GM04504 (cell line): ENCODE data around the gene CADM2.

Experiments
- DNase-seq: peaks from one replicate; pipeline ENCODE4 v3.0.0-alpha.2; 2012; ENCODE audit warnings: low read depth

The CADM2 gene

DNA sequence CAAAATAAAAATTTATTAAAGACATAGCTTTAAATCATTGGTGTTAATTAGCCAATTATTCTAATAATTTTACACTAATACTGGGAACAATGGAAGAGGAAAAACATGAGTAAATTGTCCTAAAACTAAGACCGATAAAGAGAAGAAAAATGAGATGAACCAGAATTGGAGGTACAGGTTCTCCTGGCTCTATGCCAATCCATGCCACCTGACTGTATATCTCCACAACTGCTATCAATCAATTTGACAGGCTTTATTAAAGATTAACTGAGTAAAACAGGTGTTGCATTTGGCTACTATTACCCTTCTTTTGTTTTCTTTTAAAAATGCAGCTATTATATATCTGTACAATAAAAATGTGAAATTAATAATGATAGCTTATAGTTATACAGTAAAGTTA is 850.0 kb downstream of the CADM2 start:
- DNase-seq = no peak

DNA sequence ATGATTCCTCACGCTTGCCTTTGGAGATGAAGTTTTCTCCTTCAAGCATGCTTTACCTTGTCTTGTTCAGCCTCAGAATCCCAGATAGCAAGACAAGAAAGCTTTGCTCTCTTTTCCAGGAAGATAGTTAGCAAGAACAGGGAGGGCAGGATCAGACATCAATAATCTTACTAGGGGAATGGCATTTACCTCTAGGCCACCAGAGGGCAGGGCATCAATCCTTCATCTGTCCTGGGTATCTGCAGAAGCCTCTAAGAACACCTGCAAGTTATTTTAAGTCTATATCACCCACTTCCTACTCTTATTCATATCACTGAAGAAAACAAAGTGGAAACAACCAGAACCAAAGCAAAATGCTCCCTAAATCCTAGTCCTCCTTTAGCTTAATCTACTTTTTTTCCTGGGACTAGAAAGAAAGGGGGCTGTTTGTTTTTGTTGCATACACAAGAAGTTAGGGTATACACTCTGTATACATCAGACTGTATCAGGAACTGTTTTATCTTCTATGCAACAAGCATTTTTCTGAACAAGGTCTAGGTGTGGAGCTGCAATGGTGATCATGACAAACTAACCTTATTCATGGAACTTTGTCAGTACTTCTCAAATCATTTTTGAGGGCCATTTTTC is 862.5 kb downstream of the CADM2 start:
- no peak for DNase-seq

DNA sequence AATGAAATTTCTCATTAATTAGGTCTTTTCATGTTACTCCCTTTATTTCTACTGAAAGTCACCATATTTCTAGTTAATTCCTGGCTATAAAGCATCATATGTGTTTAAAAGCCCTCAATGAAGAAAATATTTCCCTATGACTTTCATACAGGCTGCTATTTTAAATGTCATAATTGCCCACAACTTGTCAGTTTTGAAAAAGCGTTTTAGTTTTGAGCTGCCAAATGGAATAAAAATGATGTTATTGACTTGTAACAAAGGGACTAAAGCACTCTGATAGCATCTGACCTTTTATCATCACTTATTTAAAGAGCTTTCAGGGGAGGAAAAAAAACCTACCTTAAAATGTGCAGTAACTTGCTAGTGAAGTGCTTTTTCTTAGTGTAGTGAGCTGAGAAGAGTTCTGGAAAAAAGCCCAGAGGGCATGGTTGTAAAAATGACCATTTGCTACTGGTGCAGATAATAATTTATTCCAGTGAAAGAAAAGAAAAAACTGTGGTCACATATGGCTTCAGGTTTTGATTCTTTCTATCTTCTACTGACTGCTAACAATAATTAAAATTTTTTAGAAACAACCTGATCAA is 877.2 kb downstream of the CADM2 start:
- DNase-seq = no peak

DNA sequence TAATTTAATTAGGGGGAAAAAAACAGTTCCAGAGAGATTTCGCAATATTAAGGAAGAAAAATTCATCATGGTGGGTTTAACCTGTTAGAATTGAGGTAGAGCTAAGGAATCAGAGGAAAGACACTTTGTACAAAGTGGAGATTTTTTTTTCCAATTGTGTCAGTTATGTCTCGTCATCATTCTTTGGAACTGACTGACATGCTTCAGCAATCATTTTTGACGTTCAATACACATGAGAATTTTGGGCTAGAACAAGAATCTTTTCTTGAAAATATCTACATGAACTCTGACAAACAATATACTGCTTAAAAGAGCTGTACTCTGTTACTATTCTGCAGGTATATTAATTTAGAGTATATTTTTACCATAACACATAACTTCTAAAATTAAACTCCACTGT is 878.6 kb downstream of the CADM2 start:
- no peak for DNase-seq

DNA sequence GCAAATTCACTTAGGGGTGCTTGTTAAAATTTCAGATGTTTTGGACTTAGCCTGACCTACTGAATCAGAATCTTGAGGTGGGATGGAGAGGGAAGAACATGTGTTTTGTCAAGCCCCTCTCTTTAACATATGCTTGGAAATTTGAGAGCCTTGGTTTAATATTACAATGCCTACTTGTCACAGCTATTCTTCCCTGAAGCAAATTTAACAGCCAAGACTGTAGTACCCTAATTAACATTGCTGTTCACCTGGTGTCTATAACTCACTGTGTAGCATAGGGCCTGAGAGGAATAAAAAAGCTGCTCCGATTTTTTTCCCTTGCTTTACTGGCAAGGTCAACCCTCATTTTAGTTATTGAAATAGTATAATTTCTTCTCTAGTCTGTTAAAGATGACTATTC is 880.1 kb downstream of the CADM2 start:
- no peak for DNase-seq

DNA sequence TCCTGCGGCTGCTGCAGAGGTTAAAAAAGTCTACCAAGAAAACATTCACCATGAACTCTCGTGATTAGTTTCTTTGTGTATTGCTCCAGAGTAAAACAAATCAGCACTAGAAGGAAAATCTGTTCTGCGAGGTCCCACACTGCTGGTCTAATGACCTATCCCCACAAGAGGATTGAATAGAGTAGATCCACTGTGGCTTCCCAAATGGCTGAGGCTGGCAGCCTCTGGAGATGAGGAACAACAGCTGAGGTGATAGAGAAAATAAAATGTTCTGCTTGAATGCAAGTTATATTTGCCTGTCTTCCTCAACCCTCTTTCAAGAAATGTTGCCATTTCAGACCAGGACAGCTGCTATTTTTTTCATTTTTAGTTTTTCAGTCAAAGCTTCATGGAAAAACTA is 883.3 kb downstream of the CADM2 start:
- no peak for DNase-seq

DNA sequence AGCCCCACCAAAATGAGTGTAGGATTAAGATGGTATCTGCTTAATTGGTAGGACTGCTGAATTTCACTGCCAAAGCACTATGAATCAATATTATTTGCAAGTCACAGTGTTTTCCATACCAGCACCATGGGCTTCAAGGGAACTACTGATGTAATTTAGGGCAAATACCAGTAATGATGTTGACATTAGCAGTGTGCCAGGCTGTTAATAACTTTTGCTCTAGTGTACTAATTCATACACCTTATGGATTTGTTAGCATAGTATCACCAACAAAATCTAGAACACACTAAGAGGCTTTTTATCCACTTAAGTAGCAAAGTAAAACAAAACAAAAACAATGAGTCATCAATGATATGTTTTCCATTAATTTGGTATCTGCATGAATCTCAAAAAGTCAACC is 888.2 kb downstream of the CADM2 start:
- DNase-seq = no peak

DNA sequence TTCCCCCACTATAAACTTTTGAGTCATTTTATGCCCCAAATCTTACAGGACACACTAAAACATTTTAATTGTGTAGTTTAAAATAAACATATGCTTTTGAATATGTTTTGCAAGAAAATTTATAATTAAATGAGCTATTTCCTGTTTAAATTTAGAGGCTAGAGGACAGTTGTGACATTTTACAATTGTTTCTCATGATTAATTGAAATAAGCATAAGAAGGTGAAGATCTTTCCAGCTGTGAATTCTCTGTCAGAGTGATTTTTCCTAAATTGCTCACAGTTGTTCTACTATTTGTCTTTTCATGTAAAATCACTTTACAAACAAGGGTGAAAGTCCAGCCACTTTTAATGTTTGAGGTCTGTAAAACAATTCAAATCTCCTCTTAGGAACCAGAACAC is 892.3 kb downstream of the CADM2 start:
- DNase-seq = no peak

DNA sequence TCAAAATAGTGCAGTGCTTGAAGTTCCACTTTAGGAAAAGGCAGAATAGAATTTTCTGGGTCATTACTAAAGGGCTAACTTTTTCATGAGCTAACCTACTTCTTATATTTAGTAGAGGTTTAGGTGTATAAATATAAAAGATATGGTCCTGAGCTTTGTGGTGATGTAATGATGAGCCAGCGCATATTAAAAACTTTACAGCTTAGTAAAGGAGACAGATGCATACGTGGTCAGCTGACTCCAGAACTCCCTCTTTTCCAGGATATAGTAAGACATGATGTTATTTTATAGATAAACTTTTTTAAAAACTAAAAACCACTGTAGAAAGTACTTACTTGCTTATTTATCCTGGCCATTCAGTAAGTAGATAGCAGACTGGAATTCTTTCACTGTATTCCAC is 895.0 kb downstream of the CADM2 start:
- no peak for DNase-seq

DNA sequence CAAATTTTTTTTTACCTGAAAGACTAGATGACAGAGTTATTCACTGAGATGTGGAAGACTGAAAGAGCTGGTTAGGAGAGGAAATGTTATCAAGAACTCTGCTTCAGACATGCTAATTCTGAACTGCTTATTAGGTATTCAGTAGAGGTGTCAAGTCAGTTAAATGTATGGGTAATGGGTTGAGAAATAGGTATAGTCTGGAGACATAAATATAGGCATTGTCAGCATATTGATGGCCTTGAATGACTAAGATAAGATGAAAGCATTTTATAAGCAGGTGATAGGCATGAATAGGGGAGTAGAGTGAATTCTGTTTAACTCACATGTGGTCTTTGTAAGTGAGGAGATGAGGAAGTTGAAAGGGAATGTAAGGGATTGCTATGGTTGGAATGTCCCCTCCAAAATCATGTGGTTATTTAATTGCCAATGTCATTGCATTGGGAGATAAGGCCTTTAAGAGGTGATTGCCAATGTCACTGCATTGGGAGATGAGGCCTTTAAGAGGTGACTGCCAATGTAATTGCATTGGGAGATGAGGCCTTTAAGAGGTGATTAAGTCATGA is 904.2 kb downstream of the CADM2 start:
- no peak for DNase-seq

DNA sequence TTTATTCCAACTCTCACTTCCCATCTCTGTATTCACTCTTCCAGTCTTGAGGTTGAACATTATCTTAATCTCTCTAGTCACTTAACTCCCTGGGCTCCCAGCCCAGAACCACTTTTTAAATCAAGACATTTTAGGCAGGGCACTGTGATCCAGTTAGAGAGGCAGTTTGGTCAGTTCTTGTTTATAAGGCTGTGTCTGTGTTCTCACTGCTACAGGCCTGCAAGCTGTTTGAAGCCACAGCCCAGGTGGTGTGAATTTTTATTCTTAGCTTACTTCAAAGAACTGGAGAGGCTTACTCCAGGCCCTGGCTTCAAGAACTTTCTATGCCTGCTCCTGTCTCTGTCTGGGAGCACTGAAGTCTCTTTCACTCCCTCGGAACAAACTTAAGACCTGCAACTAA is 906.1 kb downstream of the CADM2 start:
- no peak for DNase-seq

DNA sequence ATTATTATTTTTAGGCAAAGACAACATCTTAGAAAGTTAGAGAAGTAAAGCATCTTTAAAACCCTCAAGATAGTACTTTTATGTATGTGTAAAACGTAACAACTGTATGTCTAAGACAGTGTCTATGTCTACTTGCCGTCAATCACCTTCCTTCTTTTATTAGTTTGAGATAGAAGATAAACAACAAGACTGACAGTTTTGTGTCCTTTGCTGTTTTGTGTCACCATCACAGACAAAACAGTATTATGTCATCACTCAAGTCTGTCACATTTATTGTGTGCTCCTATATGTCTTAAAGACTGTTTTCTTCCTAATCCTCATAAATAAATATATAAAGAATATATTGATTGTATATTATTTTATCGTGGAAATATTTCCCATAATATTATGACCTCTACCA is 908.3 kb downstream of the CADM2 start:
- no peak for DNase-seq

DNA sequence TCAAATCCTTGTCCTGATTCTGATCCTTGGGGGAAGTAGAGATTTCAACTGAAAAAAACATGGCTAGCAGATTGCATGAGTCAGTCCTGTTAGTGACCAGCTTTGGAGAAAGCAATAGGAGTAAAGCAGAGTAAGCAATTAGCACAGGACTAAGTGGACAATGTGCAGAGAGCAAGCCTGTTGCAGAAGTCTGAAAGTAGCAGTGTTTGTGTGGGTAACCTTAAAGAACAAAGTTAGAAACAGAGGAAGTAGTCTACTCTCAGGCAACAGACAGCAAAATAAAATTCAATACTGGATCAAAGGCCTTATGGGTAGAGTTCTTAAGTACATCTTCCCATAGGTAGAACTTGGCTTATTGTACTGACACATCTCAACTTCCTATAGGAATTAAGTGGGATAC is 916.8 kb downstream of the CADM2 start:
- DNase-seq = no peak

DNA sequence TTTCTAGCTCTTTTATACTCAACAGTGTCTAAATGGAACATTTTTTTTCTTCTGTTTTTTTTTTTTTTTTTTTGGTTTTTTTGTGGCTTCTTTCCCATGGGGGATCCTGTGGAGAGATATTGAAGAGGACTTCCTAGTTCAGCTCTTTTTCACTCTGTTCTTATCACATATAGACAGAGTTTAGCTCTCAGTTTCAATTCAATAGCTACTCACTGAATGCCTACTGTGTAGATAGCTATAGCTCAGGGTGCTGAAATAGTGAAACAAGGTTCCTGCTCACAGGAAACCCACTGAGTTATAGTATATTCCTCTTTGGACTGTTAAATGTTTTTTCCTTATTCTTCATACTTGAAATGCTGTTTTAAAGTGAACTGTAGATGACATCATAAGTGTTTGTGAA is 918.8 kb downstream of the CADM2 start:
- DNase-seq = no peak

DNA sequence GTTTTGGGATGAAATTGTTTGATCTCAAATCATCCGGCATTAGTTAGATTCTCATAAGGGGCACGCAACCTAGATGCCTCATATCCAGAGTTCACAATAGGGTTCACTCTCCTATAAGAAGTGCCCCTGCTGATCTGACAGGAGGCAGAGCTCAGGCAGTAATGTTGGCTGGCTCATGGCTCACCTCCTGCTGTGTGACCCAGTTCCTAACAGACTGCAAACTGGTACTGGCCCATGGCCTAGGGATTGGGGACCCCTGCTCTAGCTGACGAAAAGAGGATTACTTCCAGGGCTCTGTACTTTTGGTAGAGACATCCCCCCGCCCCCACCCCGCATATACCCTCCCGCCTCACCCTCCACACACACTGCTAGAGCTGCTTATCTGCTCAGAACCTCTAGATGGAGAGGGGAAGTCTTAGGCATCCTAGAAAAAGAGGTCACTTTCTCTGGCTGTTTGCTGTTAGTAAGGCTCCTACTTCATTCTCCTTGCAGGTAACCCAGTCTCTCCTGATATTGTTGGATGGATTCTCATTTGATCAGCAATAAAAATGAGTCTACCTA is 923.1 kb downstream of the CADM2 start:
- DNase-seq = no peak

DNA sequence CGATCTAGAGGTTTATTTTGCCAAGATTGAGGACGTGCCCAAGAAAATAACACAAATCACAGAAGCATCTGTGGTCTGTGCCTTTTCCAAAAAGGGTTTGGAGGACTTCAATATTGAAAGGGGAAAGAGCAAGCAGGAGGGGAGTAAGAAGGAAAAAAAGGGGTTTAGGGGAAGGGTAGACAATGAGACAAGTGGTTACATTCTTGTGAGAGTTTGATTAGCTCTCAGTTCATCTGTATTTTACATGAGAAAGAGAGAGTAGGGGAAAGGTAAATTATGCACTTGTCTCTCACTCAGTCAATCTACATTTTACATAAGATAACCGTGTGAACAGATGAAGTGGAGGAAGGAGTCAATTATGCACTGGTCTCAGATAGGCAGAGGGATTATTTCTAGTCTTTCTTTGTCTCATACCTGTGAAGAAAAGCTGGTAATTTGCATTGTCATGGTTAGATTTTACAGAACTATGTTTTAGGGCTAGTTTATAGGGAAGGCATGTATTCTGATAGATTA is 931.3 kb downstream of the CADM2 start:
- DNase-seq = no peak

DNA sequence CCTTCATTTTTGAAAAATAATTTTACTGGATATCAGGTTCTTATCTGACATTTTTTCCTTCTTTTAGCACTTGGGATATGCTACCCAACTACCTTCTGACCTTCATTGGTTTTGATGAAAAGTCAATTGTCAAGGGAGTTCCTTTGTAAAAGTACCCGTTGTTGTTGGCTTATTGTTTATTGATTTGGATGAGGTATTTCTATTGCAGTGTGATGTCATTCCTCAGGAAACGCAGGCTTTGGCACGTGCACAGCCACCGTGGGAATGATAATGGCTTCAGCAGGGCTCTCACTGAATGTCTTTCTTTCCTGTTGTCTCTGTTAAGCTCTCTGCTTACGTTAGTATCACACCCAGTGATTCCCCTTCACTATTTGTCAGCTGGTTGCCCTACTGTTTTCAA is 944.6 kb downstream of the CADM2 start:
- DNase-seq = no peak

DNA sequence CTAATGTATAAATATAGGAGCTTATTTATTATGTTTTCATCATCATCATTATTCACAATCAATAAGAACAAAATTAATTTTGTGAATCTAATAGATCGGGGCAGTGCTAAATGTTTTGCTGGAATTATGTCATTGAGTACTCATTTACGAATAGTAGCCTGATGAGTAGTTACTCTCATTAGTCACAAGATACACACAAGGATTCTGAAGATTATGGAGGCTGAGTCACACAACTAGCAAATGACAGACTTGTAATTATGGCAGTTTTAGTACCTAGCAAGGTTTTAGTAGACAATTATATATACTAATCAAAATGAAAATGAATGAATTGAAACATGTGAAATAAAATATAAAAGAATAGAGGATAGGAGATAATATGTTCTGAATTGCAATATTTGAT is 954.2 kb downstream of the CADM2 start:
- no peak for DNase-seq

DNA sequence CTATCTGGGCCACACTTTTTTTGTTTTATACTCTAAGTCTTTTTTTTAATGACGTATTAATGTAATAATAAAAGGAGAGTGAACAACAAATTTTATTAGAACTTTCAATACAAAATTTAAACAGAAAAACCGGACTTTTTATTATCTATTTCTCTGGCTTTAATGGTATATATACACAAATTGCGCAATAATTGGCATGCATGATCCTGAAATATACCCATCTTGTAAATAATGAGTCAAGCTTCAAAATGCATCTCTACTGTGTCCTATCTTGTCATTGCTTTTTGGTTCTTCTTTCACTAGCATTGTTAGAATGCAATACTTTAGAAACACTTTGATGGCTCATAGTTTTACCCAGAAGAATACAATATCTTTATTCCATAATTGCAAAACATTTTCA is 963.6 kb downstream of the CADM2 start:
- DNase-seq = no peak

DNA sequence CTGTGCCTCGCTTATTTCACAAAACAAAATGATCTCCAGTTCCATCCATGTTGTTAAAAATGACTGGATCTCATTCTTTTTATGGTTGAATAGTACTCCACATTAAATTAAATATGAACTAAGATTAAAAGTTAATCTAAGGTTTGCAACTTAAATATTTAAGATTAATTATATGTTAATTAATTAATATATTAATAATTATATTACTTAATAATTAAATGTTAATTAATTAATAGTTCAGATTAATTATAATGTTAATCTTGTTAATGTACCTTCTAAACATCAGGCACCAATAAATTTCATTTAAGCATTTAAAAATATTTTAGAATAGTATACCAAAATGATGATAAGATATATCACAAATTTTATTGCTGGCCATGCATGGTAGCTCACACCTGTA is 971.9 kb downstream of the CADM2 start:
- no peak for DNase-seq

DNA sequence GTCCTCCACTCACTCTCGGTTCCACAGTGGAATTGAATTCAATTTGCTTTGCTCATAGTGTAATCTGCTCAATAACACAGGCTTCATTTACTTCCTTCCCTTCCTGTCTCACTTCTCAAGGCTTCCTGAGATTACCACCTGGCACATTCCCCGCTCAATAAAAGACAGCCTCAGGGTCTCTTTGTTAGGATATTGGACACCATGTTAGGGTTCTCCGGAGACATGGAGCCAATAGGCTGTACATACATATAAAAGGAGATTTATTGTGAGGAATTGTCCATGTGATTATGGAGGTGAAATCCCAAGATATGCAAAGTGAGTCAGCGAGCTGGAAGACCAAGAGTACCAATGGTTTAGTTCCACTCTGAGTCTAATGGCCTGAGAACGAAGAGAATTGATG is 974.5 kb downstream of the CADM2 start:
- no peak for DNase-seq

DNA sequence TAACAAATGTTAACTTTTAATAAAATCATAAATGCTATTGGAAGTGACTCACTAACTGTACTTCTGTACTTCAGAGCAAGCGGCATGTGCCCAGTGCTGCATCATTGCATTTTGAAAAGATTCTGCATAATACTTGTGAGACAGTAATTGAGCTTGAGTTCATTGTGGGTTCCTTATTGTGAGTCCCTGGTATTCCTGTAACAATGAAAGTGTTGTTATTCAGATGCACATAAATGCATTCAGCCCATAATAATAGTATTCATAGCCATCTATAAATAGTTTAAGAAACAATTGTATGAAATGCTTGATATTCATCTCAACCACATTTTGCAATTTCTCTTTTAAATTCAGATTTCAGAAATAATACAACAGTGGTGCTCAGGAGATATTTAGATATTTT is 976.4 kb downstream of the CADM2 start:
- no peak for DNase-seq

DNA sequence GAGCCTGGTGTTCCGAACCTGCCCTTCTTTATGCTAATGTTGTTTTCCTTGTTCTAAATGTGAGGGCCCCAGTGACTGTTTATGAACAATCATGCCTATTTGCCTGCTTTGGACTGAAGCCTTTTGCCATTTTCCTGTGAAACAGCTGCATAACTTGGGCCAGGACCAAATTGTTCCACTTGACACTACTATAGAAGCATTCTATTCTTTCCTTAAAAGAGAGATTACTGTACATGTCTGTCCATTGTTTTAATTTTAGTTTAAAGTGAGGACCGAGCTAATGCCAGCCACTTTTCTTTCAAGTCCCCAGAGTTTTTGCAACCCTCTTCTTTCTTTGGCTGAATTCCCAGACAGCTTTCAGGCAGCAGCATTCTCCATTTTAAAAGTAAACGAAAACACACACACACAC is 980.3 kb downstream of the CADM2 start:
- DNase-seq = no peak

DNA sequence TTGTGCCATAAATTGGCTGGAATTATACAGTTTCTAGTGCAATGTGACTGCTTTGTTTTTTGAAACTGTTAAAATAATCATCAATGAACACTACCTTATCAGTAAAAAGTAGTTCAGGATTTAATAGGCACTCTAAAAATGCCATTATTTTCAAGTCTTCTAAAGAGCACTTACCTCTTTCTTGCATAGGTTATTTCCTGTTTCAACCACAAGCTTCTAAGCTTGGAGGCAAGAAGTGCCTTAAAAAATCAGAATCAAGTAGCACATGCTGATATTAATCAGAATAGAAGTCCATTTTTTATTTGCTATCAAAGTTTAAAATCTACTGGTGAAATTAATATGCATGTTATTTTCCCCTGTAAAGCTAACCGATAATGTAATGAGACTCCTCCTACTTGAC is 991.6 kb downstream of the CADM2 start:
- DNase-seq = no peak
